OCI-LY3 (cell line): Measurements from ENCODE around the gene MED12L.

Experiments
- EZH2phosphoT487 ChIP-seq: fragments of 200-600 bp; shearing (Covaris generic); IDR thresholded peaks from 2 replicates; pipeline ENCODE4 v1.6.1; 2018; ENCODE audit warnings: antibody characterized with exemption, mixed run types, low read depth
- TF ChIP-seq, protein P1 (sequence below): fragments of 200-600, 300-600 bp; sonication (generic); IDR thresholded peaks from 2 replicates; pipeline ENCODE4 v1.5.1; 2014; ENCODE audit warnings: antibody characterized with exemption, low read length, low read depth

DNA sequence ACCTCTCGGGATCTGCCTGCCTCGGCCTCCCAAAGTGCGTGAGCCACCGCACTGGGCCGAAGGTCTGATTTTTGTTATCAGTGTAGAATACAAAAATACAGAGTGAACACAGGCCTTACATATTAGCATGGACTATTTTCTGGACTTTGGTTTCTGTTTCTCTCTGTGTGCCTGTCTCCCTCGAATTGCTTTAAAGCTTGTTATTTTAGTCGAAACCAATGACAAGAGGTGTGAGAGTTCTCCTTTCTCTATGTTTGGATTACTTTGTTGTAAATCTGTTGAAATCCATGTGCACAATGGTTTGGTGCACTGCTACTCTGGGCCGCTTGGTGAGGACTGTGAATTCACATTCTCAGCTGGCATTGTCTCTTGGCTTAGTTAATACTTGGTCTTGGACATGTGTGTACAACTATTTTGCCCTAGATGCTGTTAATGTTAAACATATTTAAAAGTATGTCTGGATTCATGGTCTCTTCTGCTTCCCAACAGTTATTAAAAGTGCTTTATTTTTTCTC, 23.9 kb downstream of the MED12L start:
- TF ChIP-seq, protein P1, sequence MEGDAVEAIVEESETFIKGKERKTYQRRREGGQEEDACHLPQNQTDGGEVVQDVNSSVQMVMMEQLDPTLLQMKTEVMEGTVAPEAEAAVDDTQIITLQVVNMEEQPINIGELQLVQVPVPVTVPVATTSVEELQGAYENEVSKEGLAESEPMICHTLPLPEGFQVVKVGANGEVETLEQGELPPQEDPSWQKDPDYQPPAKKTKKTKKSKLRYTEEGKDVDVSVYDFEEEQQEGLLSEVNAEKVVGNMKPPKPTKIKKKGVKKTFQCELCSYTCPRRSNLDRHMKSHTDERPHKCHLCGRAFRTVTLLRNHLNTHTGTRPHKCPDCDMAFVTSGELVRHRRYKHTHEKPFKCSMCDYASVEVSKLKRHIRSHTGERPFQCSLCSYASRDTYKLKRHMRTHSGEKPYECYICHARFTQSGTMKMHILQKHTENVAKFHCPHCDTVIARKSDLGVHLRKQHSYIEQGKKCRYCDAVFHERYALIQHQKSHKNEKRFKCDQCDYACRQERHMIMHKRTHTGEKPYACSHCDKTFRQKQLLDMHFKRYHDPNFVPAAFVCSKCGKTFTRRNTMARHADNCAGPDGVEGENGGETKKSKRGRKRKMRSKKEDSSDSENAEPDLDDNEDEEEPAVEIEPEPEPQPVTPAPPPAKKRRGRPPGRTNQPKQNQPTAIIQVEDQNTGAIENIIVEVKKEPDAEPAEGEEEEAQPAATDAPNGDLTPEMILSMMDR, result no peak
- TF ChIP-seq EZH2phosphoT487, result no peak
